GM19035 (cell line): ENCODE measurements around the gene MYL6.
"Not testable (repeated sequence)": the region's sequence is repeated elsewhere in the genome, so short reads cannot be mapped to it uniquely, and the experiment has no call there.

Experiments used
- ATAC-seq: cut with Tn5 transposase; IDR thresholded peaks from one replicate; pipeline ENCODE4 v1.9.1; 2021; ENCODE audit not compliant: unreplicated experiment

Gene MYL6

DNA sequence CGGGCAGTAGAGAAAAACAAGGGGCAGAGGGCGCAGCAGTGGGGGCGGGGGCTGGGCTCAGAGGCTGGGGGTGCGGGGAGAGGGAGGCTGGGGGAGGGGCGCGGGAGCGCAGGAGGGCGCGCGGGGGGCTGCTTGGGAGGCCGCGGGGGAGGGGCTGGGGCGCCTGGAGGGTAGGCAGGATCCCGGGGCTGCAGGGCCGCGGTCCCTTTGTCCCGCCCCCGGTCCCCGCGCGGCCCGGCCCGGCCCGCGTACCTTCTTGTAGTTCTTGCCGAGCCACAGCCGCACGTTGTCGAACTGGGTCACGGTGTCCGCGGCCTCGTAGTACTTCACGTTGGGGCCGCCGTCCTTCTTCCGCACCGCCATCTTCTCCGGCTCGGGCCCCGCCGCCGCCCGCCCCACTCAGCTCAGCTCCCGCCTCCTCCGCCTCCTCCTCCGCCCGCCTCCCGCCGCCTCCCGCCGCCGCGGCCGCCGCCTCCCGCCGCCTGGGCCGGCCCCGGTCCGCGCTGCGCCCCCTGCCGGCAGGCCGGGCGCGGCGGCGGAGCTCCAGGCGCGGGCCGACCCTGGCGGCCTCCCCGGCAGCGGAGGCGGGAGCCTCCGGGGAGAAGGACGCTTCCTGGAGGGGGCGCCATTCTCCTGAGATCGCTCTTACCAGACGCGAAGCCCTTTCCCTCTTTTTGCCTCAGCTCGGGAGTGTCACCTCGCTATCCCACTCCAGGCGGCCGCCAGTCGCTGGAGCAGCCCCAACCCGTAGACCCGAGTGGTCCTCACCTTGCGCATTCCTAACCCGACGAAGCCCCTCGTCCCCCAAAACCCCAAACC lies 31.1 kb downstream of the MYL6 start, which contains the start of gene SMARCC2:
Gene SMARCC2, minus strand, starts transcription at position 385 of the 819 bp plus-strand sequence. Its CDS starts 22 bp downstream, at position 363.
- ATAC-seq = peak; percentile 81

DNA sequence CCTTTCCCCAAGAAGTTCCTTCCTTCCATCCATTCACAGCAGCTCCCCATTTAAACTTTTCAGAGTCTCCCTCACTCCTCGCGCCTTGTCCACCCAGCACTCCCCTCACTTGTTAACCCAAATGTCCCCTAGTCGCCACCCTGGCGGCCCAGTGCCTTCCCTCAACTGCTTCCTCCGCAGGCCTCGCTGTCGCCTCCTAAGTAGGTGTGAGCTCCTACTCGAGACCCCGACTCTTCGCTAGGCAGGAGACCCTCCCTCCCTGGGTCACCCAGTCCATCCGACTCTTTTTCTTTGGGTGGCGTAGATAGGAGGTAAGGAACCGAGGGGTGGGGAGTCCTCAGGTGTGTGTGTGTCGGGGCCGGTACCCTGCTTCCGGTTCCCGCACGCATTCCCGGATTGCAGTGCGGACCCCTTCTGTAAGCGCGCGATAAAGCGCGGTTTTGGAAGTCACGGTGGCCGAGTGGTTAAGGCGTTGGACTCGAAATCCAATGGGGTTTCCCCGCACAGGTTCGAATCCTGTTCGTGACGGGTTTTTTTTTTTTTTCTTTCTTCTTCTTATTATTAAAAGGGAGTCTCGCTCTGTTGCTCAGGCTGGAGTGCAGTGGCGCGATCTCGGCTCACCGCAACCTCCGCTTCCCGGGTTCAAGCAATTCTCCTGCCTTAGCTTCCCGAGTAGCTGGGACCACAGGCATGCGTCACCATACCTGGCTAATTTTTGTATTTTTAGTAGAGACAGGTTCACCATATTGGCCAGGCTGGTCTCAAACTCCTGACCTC lies 31.9 kb downstream of the MYL6 start:
- peak; percentile 21 for ATAC-seq

DNA sequence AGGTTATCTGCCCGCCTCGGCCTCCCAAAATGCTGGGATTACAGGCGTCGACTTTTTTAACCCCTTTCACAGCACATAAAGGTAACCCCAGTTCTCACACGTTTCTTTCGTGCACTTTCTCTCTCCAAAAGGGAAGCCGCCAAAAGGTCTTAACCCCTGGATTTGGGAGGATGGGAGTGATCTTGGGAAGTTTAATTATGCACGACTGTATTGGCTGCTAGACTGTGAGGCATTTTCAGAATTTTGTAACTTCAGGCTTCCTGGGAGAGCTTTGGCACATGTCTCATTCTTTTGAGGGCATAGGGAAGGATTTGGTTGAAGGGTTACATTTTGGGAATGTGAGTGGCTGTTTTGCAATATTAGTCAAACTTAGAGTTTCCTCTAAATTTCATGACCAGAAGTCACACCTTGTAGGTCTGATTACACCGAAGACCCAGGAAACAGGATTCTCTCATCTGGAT lies 32.6 kb downstream of the MYL6 start:
- ATAC-seq = no peak

DNA sequence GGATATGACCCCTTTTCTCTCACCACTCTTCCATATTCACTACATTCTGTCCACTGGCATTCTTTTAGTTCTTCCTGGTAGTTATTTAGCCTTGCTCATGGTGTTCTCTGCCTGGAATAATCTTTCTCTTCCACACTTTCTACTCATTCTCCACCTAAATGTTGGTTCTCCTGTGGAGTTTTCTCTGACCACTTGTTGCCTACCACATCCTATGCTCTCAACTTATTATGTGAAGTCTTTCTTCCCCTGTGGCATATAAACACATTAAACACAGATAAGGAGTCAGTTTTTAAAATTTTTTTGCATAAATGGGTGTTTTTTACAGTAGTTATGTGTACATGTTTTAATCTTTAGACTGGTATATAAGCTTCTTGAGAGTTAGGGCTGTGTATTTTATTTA lies 34.4 kb downstream of the MYL6 start:
- no peak for ATAC-seq

DNA sequence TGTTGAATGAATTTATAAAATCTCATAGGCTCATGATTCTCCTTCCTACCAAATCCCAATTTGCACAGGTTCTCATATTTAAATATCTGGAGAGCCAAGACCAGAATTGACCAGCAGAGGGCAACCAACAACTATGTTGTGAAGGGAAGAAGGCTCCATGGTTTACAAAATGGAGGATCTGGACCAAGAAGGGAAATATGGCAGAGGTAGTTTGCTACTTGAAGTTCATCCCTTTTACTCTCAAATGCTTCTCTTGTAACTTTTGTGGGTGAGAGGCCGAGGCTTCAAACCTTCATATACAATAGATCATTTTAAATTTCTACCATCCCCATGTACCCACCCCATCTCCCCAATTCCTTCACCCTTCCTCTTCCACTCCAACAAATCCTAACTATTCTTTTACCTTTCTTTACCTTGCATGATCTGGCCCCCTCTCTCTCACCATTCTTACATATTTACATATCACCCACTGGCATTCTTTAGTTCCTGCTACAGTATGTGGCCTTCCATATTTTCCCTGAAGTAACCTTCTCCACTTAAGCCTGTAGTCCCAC lies 34.9 kb downstream of the MYL6 start:
- ATAC-seq = no peak

DNA sequence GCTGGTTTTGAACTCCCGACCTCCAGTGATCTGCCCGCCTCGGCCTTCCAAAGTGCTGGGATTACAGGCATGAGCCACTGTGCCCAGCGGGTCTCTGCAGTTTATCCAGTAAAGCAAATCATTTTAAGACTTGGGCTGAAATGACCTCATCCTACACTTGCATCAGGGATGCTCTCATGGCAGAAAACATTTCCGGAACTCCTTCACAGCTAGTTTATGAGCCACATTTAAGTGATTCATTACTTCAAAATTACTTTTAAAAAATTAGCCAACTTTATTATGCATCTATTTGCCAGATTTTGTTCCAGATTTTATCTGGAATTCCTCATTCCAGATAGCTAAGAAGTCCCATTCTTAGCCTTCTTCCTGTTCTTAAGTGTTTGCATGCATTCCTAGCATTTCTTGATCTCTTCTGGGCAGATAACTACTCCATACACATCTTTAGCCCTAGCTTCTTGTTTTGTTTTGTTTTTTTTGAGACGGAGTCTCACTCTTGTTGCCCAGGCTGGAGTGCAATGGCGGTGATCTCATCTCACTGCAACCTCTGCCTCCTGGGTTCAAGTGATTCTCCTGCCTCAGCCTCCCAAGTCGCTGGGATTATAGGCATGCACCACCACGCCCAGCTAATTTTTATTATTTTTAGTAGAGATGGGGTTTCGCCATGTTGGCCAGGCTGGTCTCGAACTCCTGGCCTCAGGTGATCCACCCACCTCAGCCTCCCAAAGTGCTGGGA lies 38.8 kb downstream of the MYL6 start:
- ATAC-seq = not testable (repeated sequence)

DNA sequence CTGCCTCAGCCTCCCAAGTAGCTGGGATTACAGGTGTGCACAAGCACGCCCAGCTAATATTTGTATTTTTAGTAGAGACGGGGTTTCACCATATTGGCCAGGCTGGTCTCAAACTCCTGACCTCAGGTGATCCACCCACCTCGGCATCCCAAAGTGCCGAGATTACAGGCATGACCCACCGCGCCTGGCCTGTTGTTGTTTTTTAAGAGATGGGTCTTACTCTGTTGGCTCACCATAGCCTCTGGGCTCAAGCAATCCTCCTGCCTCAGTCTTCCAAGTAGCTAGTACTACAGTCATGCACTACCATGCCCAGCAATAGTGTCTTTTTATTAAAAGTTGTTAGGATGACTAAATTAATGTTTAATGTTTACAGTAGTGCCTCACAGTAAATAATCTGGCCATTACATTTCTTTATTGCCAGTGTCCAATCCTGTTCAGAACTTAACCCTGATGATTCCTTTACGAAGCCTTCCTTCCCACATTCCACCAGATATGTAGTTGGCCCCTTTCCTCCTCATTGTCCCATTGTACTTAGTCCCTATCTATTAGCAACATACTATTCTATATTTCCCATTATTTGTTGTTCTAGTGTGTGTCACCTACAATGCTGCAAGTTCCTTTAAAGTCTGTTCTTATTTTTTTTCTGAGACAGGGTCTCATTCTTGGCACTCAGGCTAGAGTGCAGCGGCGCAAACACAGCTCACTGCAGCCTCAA lies 39.9 kb downstream of the MYL6 start:
- ATAC-seq = no peak

DNA sequence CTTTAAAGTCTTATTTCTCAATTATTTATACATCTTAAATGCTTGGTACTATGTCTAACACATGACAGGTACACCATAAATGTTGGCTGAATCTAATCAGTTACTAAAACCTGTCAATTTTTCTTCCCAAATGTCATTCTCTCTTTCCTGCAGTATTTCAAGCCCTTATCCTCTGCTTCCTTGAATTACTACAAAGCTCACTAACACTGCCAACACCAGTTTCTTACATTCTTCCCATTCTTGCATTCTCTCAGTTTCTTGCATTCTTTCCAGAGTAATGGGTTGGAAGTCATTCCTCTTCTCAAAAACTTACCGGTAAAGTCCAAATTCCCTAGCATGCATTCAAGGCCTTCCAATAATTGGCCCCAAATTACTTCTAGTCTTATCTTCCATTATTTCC lies 40.7 kb downstream of the MYL6 start:
- ATAC-seq = no peak

DNA sequence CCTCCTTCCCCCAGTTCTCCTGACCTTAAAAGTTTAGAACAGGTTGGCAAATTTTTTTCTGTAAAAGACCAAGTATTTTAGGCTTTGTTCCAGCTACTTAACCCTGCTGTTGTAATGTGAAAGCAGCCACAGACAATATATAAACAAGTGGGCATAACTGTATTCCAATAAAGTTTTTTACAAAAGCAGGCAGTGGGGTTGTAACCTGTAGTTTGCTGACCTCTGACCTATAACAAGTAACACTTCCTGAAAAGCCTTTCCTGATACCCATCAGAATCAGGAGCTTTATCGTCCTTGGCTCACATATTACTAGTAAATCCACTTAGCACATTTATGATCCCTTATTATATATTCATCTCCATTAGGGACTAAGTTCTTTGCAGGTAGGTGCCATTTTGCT lies 44.2 kb downstream of the MYL6 start:
- ATAC-seq = no peak

DNA sequence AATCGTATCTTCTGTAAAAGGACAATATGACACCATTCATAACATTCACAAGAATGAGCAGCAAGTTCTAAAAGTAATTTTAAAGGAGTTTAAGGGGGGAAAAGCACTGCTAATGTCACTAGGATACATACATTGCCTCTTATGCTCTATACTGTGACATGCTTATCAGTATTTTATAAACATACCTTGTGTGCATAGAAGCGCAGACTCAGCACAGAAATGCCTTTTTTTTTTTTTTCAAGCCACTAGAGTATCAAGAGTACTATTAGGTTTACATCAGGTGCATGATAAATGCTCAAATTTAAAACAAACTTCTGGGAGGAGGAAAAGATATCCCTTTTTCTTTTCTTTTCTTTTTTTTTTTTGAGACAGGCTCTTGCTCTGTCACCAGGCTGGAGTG lies 44.7 kb downstream of the MYL6 start:
- ATAC-seq = no peak

DNA sequence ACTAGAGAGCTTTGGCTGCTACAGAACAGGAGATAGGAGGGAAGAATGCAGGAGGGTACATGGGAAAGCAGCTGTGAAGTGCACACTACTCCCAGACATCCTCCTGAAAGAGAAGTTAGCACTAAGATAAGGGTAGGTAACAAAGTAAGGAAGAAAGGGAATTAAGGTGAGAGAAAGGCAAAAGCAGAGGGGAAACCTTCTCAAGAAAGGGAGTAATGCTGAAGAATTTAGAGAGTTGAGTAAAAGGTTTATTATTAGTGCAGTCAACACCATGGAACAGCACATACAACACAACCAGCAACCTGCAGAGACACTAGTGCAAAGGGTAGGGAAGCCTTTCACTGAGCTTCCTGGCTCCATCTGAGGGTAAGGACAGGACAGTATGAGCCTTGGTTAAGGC lies 46.1 kb downstream of the MYL6 start:
- no peak for ATAC-seq

DNA sequence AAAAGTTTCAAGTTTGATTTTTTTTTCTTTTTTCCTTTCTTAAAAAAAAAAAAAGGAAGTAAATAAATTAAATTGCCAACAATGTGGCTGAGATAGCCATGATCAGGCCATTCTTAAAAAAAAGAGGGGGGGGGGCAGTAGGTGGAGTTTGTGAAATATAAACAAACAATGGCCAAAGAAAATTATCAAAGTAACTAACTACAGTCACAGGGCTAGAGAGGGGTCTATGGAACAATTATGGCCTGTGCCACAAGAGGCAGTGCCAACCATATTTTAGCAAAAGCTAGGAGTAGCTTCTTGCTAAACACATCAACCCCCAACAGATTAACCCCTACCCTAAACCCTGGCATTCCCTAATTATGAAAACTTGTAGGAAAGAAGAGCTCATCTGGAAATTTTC lies 47.3 kb downstream of the MYL6 start:
- ATAC-seq = no peak

DNA sequence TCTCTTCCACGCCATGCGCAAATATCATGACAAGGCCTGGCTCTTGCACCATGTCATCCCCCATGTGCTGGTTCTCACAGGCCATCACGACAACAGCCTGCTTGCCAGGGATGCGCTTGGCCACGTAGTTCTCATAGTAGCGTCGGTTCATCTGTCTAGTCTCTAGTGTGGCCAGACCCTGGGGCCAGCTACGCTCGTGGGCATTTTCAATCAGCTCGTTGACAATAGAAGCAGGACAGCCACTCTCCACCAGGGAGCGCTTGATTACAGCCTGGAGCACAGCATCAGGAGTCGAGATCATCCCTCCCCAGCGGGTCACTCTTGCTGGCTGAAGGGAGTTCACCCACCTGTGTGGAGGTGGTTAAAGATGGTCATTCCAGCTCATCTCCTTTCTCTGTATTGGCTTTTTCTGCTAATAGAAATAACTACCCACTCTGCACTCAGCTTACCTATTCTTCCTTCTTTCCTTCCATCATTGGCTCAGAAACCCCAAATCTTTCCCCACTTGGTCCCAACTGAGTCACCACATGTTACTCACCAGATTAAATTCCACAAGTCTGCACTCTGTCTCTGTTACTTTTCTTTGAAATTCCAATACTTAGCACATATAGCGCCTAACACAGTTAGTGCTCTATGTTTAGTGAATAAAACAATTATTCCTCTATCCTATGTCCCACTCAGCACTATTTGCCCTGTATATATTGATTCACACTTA lies 48.5 kb downstream of the MYL6 start:
- ATAC-seq = no peak

DNA sequence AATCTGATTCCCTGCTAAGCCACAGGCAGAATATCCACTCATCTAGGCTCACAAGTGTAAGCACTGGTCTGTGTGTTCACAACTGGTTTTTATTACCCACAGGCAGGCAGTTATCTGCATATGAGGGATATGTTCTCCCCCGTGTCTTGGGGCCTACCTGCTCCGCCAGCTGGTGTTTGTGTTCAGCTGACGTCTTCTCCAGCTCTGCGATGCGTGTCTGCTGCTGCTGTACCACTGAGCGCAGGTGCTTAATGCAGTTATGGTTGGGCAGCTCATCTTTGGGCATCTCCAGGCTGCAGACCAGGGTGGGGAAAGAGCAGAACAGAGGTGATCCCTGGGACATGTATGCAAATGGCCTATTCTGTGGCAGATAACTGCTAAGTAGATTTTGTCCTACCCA lies 49.8 kb downstream of the MYL6 start:
- no peak for ATAC-seq
